ENCODE results near the gene NKG7. TPM values are rescaled to one million over a fixed set of nuclear protein-coding genes. Genes with fewer than 3 reads are reported as not detected.

NKG7 gene
- total and polyA plus RNA-seq, 12 donors = 1.1 to 5.9 (median 2.8) TPM

GRCh38 chr19:51394050-51394836, 21.8 kb upstream of the NKG7 start:
- Histone ChIP-seq H3K4me1 (replicated peaks in 1 of 2) (peaks cover 3 to 6% of the 10 kb centered on the region in 2 donors), H3K27me3 (no peaks in the 10 kb centered on the region), H3K4me3 (peak overlapping the region in 2 of 4 donors; percentile 12 to 43), H3K36me3 (replicated peaks in 1 of 2) (no peaks in the 10 kb centered on the region), H3K9me3 (replicated peaks in 1 of 3) (no peaks in the 10 kb centered on the region), H3K27ac (peak overlapping the region in 3 of 5 donors; percentile 59 to 83 (median 76))
- WGBS, 4 donors = 2 to 4% (median 3%) methylated on average over 34 to 45 of the region's 45 CpGs
- TF ChIP-seq POLR2A (IDR thresholded peaks at IDR 0.05) = peak in 1 of 2 donors; percentile 46
- TF ChIP-seq, protein P1, sequence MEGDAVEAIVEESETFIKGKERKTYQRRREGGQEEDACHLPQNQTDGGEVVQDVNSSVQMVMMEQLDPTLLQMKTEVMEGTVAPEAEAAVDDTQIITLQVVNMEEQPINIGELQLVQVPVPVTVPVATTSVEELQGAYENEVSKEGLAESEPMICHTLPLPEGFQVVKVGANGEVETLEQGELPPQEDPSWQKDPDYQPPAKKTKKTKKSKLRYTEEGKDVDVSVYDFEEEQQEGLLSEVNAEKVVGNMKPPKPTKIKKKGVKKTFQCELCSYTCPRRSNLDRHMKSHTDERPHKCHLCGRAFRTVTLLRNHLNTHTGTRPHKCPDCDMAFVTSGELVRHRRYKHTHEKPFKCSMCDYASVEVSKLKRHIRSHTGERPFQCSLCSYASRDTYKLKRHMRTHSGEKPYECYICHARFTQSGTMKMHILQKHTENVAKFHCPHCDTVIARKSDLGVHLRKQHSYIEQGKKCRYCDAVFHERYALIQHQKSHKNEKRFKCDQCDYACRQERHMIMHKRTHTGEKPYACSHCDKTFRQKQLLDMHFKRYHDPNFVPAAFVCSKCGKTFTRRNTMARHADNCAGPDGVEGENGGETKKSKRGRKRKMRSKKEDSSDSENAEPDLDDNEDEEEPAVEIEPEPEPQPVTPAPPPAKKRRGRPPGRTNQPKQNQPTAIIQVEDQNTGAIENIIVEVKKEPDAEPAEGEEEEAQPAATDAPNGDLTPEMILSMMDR (IDR thresholded peaks at IDR 0.05) = no peak
- peak; percentile 92 to 98 (median 95) for DNase-seq
- intact Hi-C loops (cut with DNase I) = no loop called here

- TF ChIP-seq, protein P1 (IDR thresholded peaks at IDR 0.05) = no peak
- TF ChIP-seq POLR2A (IDR thresholded peaks at IDR 0.05) = no peak
- H3K36me3 ChIP-seq (replicated peaks in 1 of 2) = no peaks in the 10 kb centered on the region
These were observed 20.2 kb upstream of the NKG7 start for GRCh38 chr19:51392701-51393100.

GRCh38 chr19:51391073-51391611, 18.7 kb upstream of the NKG7 start:
- intact Hi-C loops (cut with DNase I) = no loop called here
- no peak for TF ChIP-seq POLR2A (IDR thresholded peaks at IDR 0.05)
- TF ChIP-seq, protein P1 (IDR thresholded peaks at IDR 0.05) = no peak
- peaks cover 3 to 6% of the 10 kb centered on the region in 2 donors for H3K4me1 ChIP-seq (replicated peaks in 1 of 2)
- H3K27me3 ChIP-seq = no peaks in the 10 kb centered on the region
- DNase-seq = no peak
- WGBS, 4 donors = 60 to 67% (median 64%) methylated on average over 8 of the region's 8 CpGs
- H3K4me3 ChIP-seq = no peak overlapping the region
- H3K9me3 ChIP-seq (replicated peaks in 1 of 3) = no peaks in the 10 kb centered on the region
- H3K27ac ChIP-seq = no peak overlapping the region
- no peaks in the 10 kb centered on the region for H3K36me3 ChIP-seq (replicated peaks in 1 of 2)

More at GRCh38 chr19:51392701-51393100, 20.2 kb upstream of the NKG7 start:
- DNase-seq = no peak
- 68 to 97% (median 84%) methylated on average over 1 of the region's 1 CpG for WGBS, 4 donors
- Histone ChIP-seq H3K27ac (no peak overlapping the region), H3K9me3 (replicated peaks in 1 of 3) (no peaks in the 10 kb centered on the region), H3K4me3 (no peak overlapping the region), H3K4me1 (replicated peaks in 1 of 2) (peaks cover 3 to 6% of the 10 kb centered on the region in 2 donors), H3K27me3 (no peaks in the 10 kb centered on the region)
- intact Hi-C loops (cut with DNase I) = no loop called here

DNA sequence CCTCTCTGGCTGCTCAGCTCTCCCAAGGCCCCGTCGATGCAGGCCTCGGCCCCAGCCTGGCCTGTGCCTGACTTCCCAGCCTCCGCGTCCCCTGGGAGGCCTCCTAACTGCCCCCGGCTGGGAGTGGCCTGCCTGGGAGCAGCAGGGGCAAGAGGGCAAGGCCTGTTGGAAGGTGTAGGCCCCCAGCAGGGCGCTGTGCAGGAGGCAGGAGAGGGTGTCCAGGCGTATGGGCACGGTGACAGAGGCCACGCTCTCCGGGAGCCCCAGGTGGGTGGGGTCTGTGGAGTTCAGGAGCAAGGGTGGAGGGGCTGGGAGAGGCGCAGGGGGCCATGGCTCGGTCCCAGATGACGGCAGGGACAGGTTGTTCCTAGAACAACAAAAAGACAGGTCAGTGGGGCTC, 16.7 kb upstream of the NKG7 start:
- WGBS, 4 donors = 76 to 95% (median 83%) methylated on average over 7 to 14 of the region's 14 CpGs
- H3K27me3 ChIP-seq = no peaks in the 10 kb centered on the region
- intact Hi-C loops (cut with DNase I) = no loop called here
- H3K27ac ChIP-seq = no peak overlapping the region
- no peaks in the 10 kb centered on the region for H3K36me3 ChIP-seq (replicated peaks in 1 of 2)
- H3K9me3 ChIP-seq (replicated peaks in 1 of 3) = no peaks in the 10 kb centered on the region
- DNase-seq = no peak
- no peak overlapping the region for H3K4me3 ChIP-seq
- TF ChIP-seq, protein P1 (IDR thresholded peaks at IDR 0.05) = no peak
- TF ChIP-seq POLR2A (IDR thresholded peaks at IDR 0.05) = no peak
- no peaks in the 10 kb centered on the region for H3K4me1 ChIP-seq (replicated peaks in 1 of 2)

Measured in adrenal gland (tissue), 12 donors.